SJSA1 (cell line): ENCODE data around the gene RSAD2. TPM values are rescaled to one million over a fixed set of nuclear protein-coding genes. Genes with fewer than 3 reads are reported as not detected.

Experiments used
- DNase-seq, 2 experiments: peaks; one replicate each; pipeline ENCODE4 v3.0.0-alpha.2; 2015 to 2020; ENCODE audit warnings: low spot score in 2 of 2, low read depth in 1 of 2
- H3K27ac ChIP-seq: fragments of 250-450 bp; sonication (Bioruptor Pico); 2 replicates; pipeline ENCODE4 v1.5.1; 2020; ENCODE audit warnings: mild to moderate bottlenecking, moderate library complexity
- H3K27me3 ChIP-seq: fragments of 250-450 bp; sonication (Bioruptor Pico); replicated peaks from 2 replicates; pipeline ENCODE4 v1.5.1; 2020; ENCODE audit warnings: mild to moderate bottlenecking, moderate library complexity
- H3K36me3 ChIP-seq: fragments of 250-450 bp; sonication (Bioruptor Pico); 2 replicates; pipeline ENCODE4 v1.5.1; 2020; ENCODE audit warnings: mild to moderate bottlenecking
- H3K4me1 ChIP-seq: fragments of 250-450 bp; sonication (Bioruptor Pico); replicated peaks from 2 replicates; pipeline ENCODE4 v1.6.1; 2021; ENCODE audit warnings: mild to moderate bottlenecking
- H3K4me3 ChIP-seq: fragments of 250-450 bp; sonication (Bioruptor Pico); 2 replicates; pipeline ENCODE4 v1.5.1; 2020; ENCODE audit warnings: mild to moderate bottlenecking
- H3K9me3 ChIP-seq: fragments of 250-450 bp; sonication (Bioruptor Pico); replicated peaks from 2 replicates; pipeline ENCODE4 v1.5.1; 2020; ENCODE audit warnings: mild to moderate bottlenecking
- total RNA-seq: library from RNA; depleted of rRNA; stranded (reverse); fragments of >200 nt; shearing (Covaris generic); gene quantifications from 2 replicates; pipeline ENCODE4 v1.2.3, GENCODE V29; 2014

RSAD2 gene
- total RNA-seq, 1 experiment from 2014 or later: not detected

- DNase-seq: no peak
- H3K4me3 ChIP-seq: no peak overlapping the region
- H3K36me3 ChIP-seq: no peaks in the 10 kb centered on the region
- no peaks in the 10 kb centered on the region for H3K4me1 ChIP-seq
- H3K27me3 ChIP-seq: no peaks in the 10 kb centered on the region
- no peak overlapping the region for H3K27ac ChIP-seq
- H3K9me3 ChIP-seq: no peaks in the 10 kb centered on the region
Measured at GRCh38 chr2:6874032-6874431, 3.5 kb upstream of the RSAD2 start.

GRCh38 chr2:6876309-6876708 lies 1.3 kb upstream of the RSAD2 start:
- H3K4me1 ChIP-seq: no peaks in the 10 kb centered on the region
- H3K27ac ChIP-seq: no peak overlapping the region
- H3K9me3 ChIP-seq: no peaks in the 10 kb centered on the region
- no peak overlapping the region for H3K4me3 ChIP-seq
- no peaks in the 10 kb centered on the region for H3K36me3 ChIP-seq
- no peaks in the 10 kb centered on the region for H3K27me3 ChIP-seq
- DNase-seq: no peak

GRCh38 chr2:6878549-6878948 lies 972 bp downstream of the RSAD2 start:
- no peaks in the 10 kb centered on the region for H3K4me1 ChIP-seq
- DNase-seq: no peak
- H3K27ac ChIP-seq: no peak overlapping the region
- no peaks in the 10 kb centered on the region for H3K36me3 ChIP-seq
- no peaks in the 10 kb centered on the region for H3K27me3 ChIP-seq
- no peaks in the 10 kb centered on the region for H3K9me3 ChIP-seq
- H3K4me3 ChIP-seq: no peak overlapping the region

GRCh38 chr2:6879011-6879410 lies 1.4 kb downstream of the RSAD2 start:
- no peaks in the 10 kb centered on the region for H3K9me3 ChIP-seq
- no peak overlapping the region for H3K27ac ChIP-seq
- no peaks in the 10 kb centered on the region for H3K4me1 ChIP-seq
- DNase-seq: no peak
- no peaks in the 10 kb centered on the region for H3K27me3 ChIP-seq
- H3K4me3 ChIP-seq: no peak overlapping the region
- H3K36me3 ChIP-seq: no peaks in the 10 kb centered on the region

GRCh38 chr2:6880200-6880733 lies 2.7 kb downstream of the RSAD2 start:
- H3K27me3 ChIP-seq: no peaks in the 10 kb centered on the region
- no peaks in the 10 kb centered on the region for H3K9me3 ChIP-seq
- H3K4me3 ChIP-seq: no peak overlapping the region
- H3K27ac ChIP-seq: no peak overlapping the region
- no peaks in the 10 kb centered on the region for H3K36me3 ChIP-seq
- H3K4me1 ChIP-seq: no peaks in the 10 kb centered on the region
- DNase-seq: no peak

GRCh38 chr2:6881046-6881445 lies 3.5 kb downstream of the RSAD2 start:
- no peaks in the 10 kb centered on the region for H3K4me1 ChIP-seq
- H3K27me3 ChIP-seq: no peaks in the 10 kb centered on the region
- H3K27ac ChIP-seq: no peak overlapping the region
- no peaks in the 10 kb centered on the region for H3K36me3 ChIP-seq
- no peak overlapping the region for H3K4me3 ChIP-seq
- no peaks in the 10 kb centered on the region for H3K9me3 ChIP-seq
- DNase-seq: no peak

DNA sequence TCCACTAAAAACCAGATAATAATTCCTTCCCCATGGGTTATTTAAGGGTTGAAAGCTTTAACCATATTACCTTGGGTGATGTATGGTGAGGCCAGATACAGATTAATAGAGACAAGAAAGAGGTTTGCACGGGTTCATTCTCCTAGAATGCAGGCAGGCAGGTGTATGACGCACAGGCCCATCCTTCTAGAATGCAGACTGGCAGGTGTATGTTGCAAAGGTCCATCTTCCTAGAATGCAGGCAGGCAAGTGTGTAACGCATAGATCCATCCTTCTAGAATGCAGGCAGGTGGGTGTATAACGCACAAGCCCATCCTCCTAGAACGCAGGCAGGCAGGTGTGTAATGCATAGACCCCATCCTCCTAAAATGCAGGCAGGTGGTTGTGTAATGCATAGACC lies 3.9 kb downstream of the RSAD2 start:
- H3K4me1 ChIP-seq: no peaks in the 10 kb centered on the region
- H3K4me3 ChIP-seq: no peak overlapping the region
- no peak overlapping the region for H3K27ac ChIP-seq
- no peak for DNase-seq
- no peaks in the 10 kb centered on the region for H3K27me3 ChIP-seq
- no peaks in the 10 kb centered on the region for H3K9me3 ChIP-seq
- H3K36me3 ChIP-seq: no peaks in the 10 kb centered on the region

DNA sequence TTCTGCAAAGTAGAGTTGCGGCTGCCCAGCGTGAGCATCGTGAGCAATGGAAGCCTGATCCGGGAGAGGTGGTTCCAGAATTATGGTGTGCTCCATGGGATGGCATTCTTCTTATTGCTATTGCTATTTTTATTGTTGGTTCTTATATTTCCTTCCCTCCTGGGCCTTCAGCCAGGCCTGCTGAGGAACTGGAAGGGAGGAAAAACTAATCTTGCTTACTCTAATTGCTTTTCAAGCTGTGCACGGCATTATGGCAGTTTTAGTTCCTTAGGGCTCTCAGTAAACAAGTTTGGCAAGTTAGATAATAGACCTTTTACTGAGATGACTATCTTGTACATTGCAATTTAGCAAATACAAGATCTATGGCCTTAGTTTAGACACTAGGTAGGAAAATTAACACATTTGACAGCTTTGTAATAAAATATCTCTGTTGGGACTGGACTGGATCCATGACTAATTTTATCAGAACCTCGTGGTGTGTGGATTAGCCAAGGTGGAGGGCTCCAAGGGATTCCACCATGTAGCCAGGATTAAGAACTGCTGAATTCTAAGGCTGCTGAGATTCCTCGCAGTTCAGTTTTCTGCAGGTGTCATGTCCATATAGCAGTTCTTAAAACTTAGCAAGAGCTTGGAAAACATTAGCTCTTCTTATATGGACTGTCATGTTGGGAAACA lies 6.0 kb downstream of the RSAD2 start:
- no peak overlapping the region for H3K4me3 ChIP-seq
- DNase-seq: no peak
- no peaks in the 10 kb centered on the region for H3K4me1 ChIP-seq
- no peaks in the 10 kb centered on the region for H3K9me3 ChIP-seq
- no peaks in the 10 kb centered on the region for H3K27me3 ChIP-seq
- no peak overlapping the region for H3K27ac ChIP-seq
- H3K36me3 ChIP-seq: no peaks in the 10 kb centered on the region

- DNase-seq: no peak
Measured at GRCh38 chr2:6885551-6885950, 8.0 kb downstream of the RSAD2 start.

GRCh38 chr2:6885968-6886367 lies 8.4 kb downstream of the RSAD2 start:
- H3K27me3 ChIP-seq: no peaks in the 10 kb centered on the region
- no peak overlapping the region for H3K27ac ChIP-seq
- H3K9me3 ChIP-seq: no peaks in the 10 kb centered on the region
- no peak overlapping the region for H3K4me3 ChIP-seq
- H3K36me3 ChIP-seq: no peaks in the 10 kb centered on the region
- no peaks in the 10 kb centered on the region for H3K4me1 ChIP-seq
- no peak for DNase-seq

More at GRCh38 chr2:6885551-6885950, 8.0 kb downstream of the RSAD2 start:
- Histone ChIP-seq H3K27ac (no peak overlapping the region), H3K4me1 (no peaks in the 10 kb centered on the region), H3K36me3 (no peaks in the 10 kb centered on the region), H3K27me3 (no peaks in the 10 kb centered on the region), H3K4me3 (no peak overlapping the region), H3K9me3 (no peaks in the 10 kb centered on the region)

GRCh38 chr2:6887751-6888192 lies 10.2 kb downstream of the RSAD2 start:
- no peak for DNase-seq
- no peak overlapping the region for H3K4me3 ChIP-seq
- no peak overlapping the region for H3K27ac ChIP-seq
- H3K27me3 ChIP-seq: no peaks in the 10 kb centered on the region
- no peaks in the 10 kb centered on the region for H3K4me1 ChIP-seq
- H3K9me3 ChIP-seq: no peaks in the 10 kb centered on the region
- H3K36me3 ChIP-seq: no peaks in the 10 kb centered on the region

DNA sequence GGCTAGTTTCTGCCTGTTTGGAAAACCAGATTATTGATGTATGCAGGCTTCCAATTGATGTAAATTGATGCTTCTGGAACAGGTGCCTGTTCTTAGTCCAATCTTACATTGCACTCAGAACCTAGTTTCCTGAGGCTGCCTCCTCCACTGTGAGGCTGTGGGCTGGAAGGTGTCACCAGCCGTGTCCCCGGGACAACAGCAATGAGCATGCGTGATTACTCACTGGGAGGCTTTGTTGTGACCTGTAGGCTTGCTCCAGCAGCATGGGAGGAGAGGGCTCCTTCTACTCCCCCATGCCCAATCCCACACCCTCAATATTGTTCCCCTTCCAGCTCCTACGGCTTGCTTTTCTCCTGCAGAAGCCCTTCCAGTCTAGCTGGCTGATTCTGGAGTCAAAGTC lies 11.1 kb downstream of the RSAD2 start:
- no peaks in the 10 kb centered on the region for H3K27me3 ChIP-seq
- no peaks in the 10 kb centered on the region for H3K4me1 ChIP-seq
- no peak for DNase-seq
- no peak overlapping the region for H3K27ac ChIP-seq
- no peak overlapping the region for H3K4me3 ChIP-seq
- no peaks in the 10 kb centered on the region for H3K36me3 ChIP-seq
- H3K9me3 ChIP-seq: no peaks in the 10 kb centered on the region

GRCh38 chr2:6893876-6894482 lies 16.4 kb downstream of the RSAD2 start:
- no peaks in the 10 kb centered on the region for H3K36me3 ChIP-seq
- no peaks in the 10 kb centered on the region for H3K27me3 ChIP-seq
- no peak for DNase-seq
- no peaks in the 10 kb centered on the region for H3K9me3 ChIP-seq
- H3K4me3 ChIP-seq: no peak overlapping the region
- no peaks in the 10 kb centered on the region for H3K4me1 ChIP-seq
- no peak overlapping the region for H3K27ac ChIP-seq

DNA sequence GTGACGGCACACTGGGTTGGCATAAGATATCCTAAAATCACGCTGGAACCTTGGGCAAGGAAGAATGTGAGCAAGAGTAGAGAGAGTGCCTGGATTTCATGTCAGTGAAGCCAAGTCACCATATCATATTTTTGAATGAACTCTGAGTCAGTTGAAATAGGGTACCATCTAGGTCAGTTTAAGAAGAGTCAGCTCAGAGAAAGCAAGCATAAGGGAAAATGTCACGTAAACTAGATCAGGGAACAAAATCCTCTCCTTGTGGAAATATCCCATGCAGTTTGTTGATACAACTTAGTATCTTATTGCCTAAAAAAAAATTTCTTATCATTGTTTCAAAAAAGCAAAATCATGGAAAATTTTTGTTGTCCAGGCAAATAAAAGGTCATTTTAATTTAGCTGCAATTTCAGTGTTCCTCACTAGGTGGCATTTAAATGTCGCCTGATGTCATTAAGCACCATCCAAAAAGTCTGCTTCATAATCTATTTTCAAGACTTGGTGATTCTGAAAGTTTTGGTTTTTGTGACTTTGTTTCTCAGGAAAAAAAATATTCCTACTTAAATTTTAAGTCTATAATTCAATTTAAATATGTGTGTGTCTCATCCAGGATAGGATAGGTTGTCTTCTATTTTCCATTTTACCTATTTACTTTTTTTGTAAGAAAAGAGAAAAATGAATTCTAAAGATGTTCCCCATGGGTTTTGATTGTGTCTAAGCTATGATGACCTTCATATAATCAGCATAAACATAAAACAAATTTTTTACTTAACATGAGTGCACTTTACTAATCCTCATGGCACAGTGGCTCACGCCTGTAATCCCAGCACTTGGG lies 19.6 kb downstream of the RSAD2 start:
- no peak for DNase-seq
- H3K4me3 ChIP-seq: no peak overlapping the region
- H3K27me3 ChIP-seq: no peaks in the 10 kb centered on the region
- no peak overlapping the region for H3K27ac ChIP-seq
- H3K9me3 ChIP-seq: no peaks in the 10 kb centered on the region
- no peaks in the 10 kb centered on the region for H3K36me3 ChIP-seq
- H3K4me1 ChIP-seq: no peaks in the 10 kb centered on the region
